GM21526 (cell line): Measurements from ENCODE around the gene CASS4.
A peak's percentile ranks its signal among the peaks of the same experiment; 100 is the strongest.

ENCODE experiments used
- ATAC-seq: cut with Tn5 transposase; IDR thresholded peaks from one replicate; pipeline ENCODE4 v1.9.1; 2021; ENCODE audit warnings: moderate library complexity; ENCODE audit not compliant: unreplicated experiment, low FRiP score

Gene CASS4

DNA sequence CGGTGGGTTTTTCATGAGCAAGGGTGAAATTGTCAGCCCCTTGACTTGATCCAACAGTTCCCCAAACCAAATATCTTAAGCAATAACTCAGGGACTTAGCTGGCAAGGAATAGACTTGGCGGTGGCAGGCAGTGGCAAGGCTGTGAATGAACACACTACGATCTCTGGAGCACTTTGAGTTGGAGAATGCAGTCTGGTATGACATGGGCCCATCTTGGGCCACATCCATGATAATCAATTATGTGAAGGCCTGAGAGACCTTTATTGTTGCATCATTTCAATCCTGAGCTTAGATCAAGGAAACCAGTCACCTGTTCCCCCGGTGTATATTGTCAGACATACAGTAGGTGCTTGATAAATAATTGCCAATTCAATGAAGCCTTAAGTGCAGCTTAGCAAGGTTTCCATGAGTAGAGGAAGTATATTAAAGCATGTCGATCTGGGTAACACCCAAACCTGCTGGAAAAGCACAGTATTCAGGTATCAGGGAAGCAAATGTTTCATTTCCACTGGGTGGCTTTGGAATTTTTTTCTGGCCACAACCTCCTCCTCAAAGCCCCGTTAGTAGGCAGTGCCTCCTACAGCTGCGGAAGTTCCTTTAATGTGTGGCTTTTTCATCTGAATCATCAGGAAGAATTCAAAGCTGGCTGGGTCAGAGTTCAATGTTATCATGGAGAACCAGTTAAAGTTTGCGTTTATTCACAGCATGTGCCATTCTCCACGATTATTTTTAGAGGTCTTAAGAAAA, 10.2 kb downstream of the CASS4 start:
- ATAC-seq, result no peak

DNA sequence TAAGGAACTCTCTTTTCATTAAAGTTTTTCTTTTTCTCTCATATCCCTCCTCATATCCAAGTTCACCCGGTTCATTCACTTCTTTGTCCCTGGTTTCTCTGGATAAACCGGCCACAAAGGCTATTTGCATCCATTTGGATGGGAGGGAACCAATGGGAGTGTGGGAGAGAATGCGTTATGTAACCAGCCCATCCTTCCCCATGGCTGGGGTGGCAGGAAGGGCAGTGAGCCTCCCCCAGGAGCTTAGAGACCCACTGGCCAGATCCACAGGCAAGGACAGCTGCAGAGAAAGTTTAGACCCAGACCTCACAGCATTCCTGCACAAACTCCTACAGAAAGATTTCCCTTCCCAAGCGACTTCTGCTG, 10.7 kb downstream of the CASS4 start:
- ATAC-seq, result no peak

DNA sequence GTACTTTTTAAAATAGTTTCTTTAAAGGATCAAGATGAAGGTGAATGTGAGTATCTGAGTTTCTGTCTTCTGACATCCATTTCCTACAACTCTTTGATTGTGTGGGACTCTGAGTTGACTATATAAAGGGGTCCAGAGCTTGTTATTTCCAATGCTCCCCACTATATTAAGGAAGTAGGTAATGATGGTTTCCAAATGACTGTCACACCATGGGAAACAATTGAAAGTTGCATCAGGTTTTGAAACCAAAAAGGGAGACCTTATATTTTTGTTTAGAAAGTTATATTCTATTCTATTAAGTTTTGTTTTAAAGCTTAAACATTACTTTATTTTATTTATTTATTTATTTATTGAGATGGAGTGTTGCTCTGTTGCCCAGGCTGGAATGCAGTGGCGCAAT, 11.2 kb downstream of the CASS4 start:
- ATAC-seq, result no peak

DNA sequence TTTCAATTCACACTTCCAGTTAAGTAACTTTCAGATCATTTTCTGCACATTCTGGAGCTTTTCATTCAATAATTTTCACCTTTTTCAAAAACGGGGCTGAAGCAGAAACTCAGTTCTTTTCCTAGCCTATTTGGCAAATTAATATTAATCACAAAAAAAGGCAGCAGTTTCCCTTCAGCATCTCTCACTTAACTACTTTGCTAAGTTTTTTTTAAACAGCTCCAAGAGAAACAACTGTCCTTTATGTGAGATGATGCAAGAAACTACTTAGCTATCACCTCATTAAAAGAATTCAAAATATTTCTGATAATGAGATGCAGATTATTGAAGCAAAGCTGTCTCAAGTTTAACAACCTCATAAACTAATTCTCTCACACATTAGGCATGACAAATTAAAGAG, 11.8 kb downstream of the CASS4 start:
- ATAC-seq, result no peak

DNA sequence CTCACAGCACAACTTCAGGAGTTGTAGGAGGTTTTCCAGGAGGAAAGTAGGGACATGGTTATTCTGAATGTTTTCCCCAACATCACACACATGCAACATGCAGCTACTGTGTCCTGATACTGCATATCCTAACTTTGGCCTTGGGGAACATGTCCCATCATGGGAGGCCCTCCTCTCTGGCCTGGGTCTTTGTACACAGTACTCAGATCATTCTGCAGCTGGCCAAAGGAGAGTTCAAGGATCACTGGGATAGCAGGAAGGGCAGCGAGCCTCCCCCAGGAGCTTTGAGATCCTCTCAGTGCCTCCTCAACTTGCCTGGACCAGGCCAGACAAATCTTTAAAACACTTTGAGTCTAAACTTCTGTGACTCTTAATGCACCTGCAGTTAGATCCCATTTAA, 12.9 kb downstream of the CASS4 start:
- ATAC-seq, result no peak

DNA sequence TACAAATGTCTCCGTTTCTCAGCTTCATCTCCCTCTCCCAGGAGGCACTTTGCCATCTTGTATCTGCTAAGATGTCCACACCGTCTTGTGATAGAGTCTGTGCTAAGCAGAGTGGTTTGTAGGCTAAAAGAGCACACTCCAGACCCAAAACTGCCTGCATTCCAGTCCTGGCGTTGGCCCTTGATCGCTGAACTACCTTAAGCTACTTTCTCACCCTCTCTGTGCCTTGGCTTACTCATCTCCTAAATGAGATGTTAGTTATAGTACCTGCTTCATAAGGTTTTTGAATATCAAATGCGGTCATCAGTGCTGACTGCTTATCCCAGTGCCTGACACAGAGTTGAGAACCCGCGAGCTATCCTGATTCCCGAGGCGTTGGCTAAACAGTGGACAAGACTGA, 14.0 kb downstream of the CASS4 start:
- ATAC-seq, result no peak

DNA sequence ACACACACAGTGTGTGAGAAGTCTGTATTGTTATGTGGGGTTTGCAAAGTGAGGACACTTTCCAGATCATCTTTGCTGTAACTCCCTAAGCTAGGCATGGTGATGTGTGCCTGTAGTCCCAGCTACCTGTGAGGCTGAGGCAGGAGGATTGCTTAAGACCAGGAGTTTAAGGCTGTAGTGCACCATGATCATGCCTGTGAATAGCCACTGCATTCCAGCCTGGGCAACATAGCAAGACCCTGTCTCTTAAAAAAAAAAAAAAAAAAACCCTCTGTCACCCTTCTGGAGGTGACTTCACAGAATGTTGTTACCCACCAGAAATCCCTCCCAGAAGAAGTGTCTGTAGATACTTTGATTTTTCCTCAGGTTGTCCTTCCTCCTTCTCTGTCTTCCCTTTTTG, 14.9 kb downstream of the CASS4 start:
- no peak for ATAC-seq

DNA sequence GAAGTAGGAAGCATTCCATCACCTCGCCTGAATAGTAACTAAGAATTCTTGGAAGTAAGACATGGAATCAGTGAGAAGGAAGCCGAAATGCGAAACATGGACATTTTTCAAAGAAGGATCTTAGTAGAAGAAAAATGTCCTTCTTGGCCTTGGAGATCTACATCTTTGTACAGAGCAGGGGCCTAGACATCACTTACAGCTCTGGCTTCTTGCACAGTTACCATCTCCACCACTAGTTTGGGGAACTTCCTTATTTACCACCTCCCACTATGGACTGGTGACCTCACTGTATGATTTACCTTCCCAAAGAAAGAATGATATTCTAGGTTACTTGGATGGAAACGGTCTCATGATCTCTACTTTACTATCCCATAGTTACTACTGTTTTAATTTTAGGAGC, 15.7 kb downstream of the CASS4 start:
- no peak for ATAC-seq

DNA sequence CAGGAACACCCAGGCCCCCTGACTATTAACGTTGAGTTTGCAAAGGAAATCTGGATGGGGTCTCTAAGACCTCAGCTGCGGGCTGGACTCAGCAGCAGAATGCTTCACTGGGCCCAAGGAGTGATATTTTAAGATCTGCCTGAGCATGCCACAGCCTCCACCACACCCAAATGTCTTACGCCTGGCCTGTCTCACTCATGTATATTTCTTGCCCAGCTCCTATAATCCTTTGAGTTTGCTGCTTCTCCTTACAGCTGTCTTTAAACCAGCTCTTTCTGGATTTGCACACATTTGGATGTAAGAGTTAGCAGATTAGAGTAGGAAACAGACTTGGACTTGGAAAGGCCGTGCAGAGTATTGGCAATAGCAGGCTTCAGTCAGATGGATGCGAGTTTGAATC, 16.4 kb downstream of the CASS4 start:
- ATAC-seq, result no peak

DNA sequence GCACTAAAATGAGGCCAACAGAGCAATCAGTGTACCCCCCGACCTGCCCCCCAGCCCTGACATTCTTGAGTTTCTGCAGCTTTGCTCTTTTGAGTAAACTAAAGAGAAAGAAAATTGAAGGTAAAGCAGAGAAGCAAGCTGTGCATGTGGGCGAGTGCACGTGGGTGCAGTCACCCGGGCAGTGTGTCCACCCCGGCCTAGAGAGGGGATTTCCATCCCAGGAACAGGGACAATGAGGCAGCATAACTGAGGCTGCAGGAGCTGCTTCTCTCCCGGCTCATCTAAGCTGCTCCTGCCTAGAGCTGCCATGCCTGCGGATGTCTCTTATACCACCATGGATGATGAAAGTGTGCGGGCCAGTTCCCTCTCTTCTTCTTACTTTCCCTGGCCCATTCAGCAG, 16.8 kb downstream of the CASS4 start:
- no peak for ATAC-seq

DNA sequence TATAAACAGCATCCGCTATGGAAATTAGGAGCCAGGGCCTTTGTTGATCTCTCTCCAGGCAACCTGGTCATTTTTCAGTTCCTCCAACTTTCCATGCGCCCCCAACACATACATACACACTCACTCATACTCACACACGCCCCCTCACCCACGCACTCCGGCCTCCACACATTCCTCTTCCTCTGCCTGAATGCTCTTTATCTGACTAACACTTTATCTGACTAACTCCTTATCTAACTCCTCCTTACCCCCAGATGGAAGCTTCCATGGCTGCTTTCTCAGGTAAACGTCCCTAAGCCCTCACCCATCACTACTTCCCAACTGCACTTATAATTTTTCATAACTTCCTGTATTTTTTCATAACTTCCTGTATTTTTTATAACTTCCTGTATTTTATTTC, 17.4 kb downstream of the CASS4 start:
- ATAC-seq, result no peak

DNA sequence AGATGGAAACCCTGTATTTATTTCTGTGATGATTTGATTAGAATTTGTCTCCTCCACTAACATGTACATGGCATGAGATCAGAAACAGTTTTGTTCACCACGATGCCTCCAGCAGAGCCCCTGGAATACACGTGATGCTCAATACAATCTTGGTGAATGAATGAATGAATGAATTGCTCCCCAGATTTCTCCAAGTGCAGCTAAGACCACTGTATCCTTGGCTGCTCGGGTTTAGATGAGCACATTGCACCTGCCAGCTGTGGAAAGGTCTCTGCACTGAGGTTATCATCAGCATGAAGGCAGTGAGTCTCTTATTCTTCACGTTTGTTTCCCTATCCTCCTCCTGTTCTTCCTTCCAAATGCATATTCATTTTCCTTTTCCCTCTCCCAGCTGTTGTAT, 17.9 kb downstream of the CASS4 start:
- no peak for ATAC-seq

DNA sequence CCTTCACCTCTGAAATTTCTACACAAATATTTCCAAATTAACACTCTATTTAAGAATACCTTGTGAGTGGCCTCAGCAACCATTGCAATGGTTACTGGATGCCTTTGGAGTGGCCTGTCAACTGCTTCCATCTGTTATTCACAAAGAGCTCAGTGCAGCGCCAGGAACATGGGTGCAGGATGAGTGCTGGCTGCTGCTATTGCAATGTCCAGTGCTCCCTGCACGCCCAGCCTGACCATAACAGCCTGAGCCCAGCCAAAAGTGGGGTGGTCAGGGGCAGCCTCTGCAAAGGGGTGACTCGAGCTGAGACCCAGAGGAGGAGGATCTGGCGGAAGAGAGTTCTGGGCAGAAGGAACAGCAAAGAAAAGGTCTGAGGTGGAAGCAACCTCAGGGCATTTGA, 18.4 kb downstream of the CASS4 start:
- ATAC-seq, result no peak

DNA sequence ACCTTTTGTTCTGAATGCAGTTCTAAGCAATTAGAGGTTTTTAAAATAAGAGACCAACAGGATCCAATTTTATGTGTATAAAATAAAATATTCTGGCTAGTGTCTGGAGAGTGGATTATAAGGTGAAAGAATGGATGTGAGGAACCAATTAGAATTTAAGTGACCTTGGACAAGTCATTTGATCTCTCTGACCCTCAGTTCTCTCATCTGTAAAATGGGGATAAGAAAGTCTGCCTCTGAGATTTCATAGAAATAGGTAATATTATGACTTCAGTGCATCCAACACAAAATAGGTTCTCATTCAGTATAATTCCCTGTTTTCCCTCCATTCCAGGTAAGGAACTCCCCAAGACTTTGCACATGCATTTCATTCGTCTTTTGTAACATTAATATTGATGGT, 18.9 kb downstream of the CASS4 start:
- ATAC-seq, result no peak

DNA sequence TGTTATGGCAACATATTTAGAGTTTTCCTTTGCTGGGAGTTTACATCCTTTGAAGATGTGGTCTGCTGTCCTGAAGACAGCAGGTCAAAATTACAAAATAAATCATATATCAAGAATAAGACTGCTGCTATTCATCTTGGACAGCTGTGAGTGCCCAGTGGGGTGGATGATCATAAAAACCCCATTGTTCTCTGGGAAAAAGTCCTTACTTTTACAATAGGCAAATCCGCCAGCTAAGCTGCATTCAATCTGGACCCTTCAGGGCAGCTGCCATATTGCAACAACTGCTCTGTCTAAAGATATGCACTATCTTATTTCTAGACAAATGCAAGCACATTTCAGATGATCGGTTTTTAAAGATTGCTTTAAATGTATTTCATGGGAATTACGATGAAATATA, 19.4 kb downstream of the CASS4 start:
- no peak for ATAC-seq

DNA sequence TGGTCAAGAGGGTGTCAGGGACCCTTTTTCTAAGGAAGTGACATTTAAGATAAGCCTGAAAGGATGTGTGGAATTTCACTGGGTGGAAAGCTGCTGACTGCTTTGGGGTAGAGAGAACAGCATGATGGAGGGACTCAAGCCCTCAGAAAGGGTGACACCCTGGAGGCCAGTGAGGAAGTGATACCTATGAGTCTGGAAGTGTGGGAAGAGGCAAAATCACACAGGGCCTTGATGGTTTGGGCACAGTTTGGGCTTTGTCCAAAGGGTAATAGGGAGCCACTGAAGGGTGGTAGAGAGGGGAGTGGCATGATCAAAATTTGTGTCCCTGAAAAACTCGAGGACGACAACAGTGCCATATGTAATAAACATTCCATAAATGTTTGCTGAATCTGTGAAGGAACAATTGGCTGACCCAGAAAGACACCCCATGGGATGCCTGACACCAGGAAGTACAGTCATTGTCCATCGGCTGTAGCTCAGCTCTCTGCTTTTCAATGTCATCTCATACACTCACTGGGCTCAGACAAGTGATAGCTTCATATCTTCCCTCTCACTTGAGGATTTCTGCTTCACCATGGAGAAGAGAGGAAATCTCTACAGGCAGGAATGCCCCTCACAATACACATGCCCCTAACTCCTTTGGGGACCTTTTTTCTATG, 21.3 kb downstream of the CASS4 start:
- no peak for ATAC-seq

DNA sequence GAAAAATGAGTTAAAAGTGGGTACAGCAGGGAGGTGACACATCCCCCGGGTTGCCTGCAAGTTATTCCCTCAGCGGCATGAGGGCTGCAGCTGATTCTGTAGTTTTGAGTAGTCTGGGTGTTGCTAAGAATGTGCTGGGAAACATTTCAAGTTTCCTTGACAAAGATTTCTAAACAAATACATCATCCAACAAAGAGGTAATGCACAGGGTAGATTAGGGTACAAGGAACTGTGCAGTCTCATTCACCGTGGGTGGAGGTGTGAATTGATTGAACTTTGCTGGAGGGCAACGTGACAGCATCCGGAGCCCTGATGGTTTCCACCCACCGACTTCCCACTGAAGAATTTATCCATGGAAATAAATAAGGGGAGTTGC, 21.8 kb downstream of the CASS4 start:
- ATAC-seq, result no peak

DNA sequence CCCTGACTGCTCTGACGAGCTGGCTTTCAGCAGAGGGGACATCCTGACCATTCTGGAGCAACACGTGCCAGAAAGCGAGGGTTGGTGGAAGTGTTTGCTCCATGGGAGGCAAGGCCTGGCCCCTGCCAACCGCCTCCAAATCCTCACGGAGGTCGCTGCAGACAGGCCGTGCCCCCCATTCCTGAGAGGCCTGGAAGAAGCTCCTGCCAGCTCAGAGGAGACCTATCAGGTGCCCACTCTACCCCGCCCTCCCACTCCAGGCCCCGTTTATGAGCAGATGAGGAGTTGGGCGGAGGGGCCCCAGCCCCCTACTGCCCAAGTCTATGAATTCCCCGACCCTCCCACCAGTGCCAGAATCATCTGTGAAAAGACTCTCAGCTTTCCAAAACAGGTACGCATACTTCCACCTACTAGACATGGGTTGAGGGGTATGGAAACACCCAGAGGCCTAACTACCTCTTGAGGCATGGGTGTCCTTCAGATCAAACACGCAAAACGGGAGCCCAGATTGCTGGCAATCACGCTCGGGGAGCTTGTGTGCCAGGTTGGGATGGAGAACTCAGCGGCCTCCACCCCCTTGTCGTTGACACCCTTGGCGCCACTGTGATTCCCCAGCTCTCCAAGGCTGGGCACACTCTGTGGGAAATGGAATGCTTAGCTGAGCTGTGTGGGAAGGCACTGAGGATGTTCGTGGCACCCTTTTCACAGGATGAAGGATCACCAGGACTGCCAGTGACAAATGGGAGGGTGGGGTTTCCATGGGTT, 25.3 kb downstream of the CASS4 start:
- ATAC-seq, result no peak

DNA sequence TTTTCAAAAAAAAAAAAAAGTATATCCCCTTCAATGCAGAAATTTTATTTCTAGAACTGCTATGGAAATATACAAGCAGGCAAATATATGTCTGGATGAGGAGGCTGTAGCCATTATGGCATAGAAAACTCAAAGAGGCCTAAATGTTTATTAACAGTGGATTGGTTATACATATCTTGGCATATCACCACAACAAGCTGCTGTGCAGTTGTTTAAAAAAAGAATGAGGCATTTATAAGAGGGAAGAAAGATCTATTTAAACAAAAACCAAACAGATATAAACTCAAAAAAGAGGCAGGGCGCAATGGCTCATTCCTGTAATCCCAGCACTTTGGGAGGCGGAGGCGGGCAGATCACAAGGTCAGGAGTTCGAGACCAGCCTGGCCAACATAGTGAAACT, 26.2 kb downstream of the CASS4 start:
- no peak for ATAC-seq

DNA sequence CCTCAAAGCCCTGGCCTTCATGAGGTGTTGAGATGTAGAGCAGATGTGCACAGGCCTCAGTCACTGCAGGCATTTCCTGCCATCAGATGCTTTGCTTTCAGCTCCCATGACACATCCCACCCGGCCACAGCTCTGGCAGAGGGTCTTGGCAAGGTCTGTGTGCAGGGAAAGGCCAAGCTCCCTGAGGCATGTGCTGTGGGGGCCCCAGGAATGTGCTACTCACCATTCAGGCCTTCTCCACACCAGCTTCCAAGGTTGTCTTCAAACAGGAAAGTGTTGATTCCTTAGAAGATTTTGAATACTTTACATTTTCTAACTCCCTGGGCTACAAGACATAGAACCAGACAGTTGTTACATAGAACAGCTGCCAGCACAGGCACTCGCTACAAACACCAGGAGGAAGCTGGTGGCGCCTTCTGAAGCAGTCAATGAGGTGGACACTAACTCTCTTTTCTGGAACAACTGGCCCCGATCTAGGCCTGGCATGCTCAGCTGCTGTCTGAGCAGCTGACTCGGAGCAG, 27.8 kb downstream of the CASS4 start:
- ATAC-seq, result no peak

DNA sequence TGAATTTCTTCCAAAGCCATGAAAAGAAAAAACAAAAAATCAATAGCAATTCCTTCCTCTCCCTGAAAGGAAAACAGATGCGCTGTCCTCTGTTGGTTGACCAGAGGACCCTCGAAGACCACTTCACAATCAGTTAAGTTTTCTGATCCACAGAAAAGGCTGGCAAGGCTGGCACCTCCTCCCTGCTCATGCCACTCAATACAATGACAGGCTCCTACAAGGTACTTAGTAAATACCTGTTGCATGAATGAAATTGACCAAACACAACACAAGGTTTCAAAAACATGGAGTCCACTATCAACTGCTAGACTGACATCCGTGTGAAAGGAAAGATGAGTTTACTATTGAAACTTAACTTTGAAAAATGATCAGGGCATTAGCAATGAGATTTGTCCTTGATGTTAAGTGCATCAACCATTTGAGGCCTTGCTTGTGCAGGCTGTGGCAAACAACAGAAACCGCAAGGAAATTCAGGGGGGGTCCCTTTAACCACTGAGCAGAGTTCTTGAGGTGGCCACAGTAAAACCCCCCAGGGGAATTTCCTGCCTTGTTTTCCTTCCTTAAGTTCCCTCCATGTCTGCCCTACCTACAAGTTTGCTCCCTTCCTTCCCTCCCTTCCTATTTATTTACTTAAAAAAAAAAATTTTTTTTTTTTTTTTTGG, 28.4 kb downstream of the CASS4 start:
- ATAC-seq, result peak; percentile 49
